ENCODE results near the gene TMED5.

TMED5 gene

GRCh38 chr1:93106226-93106625 lies 74.0 kb downstream of the TMED5 start:
- H3K36me3 ChIP-seq (ENCODE audit: control insufficient read depth, insufficient read depth, low read length) = no peaks in the 10 kb centered on the region; the same call in 1 of the 2 replicates
- no CpG with 5 or more reads among the region's 2 CpGs for WGBS (ENCODE audit: insufficient coverage, insufficient read length)

GRCh38 chr1:93102142-93102541 lies 78.1 kb downstream of the TMED5 start:
- no peaks in the 10 kb centered on the region for H3K4me1 ChIP-seq (ENCODE audit: control insufficient read depth, insufficient read depth, low read length)
- no peaks in the 10 kb centered on the region for H3K9me3 ChIP-seq (ENCODE audit: control insufficient read depth, insufficient read depth, low read length)
- no CpG with 5 or more reads among the region's 4 CpGs for WGBS (ENCODE audit: insufficient coverage, insufficient read length)
- no peak overlapping the region for H3K27ac ChIP-seq (ENCODE audit: low read length)
- no peaks in the 10 kb centered on the region for H3K36me3 ChIP-seq (ENCODE audit: control insufficient read depth, insufficient read depth, low read length)
- no peaks in the 10 kb centered on the region for H3K27me3 ChIP-seq (ENCODE audit: control insufficient read depth, insufficient read depth, low read length)
- no peak overlapping the region for H3K4me3 ChIP-seq (ENCODE audit: low read length)
- DNase-seq (ENCODE audit: low read depth, low spot score) = no peak

More at GRCh38 chr1:93106226-93106625, 74.0 kb downstream of the TMED5 start:
- Histone ChIP-seq H3K4me1 (ENCODE audit: control insufficient read depth, insufficient read depth, low read length) (no peaks in the 10 kb centered on the region; the same call in 1 of the 2 replicates), H3K27me3 (ENCODE audit: control insufficient read depth, insufficient read depth, low read length) (no peaks in the 10 kb centered on the region), H3K27ac (ENCODE audit: low read length) (no peak overlapping the region), H3K4me3 (ENCODE audit: low read length) (no peak overlapping the region), H3K9me3 (ENCODE audit: control insufficient read depth, insufficient read depth, low read length) (no peaks in the 10 kb centered on the region)
- no peak for DNase-seq (ENCODE audit: low read depth, low spot score)

Data from iPS DF 6.9 (cell line).